GM18502 (cell line): ENCODE data around the gene ZNF611.
"Not testable (repeated sequence)": the region's sequence is repeated elsewhere in the genome, so short reads cannot be mapped to it uniquely, and the experiment has no call there.

ENCODE experiments used
- ATAC-seq: cut with Tn5 transposase; IDR thresholded peaks from one replicate; pipeline ENCODE4 v1.9.1; 2021; ENCODE audit warnings: mild to moderate bottlenecking; ENCODE audit not compliant: unreplicated experiment, poor library complexity

Gene ZNF611

DNA sequence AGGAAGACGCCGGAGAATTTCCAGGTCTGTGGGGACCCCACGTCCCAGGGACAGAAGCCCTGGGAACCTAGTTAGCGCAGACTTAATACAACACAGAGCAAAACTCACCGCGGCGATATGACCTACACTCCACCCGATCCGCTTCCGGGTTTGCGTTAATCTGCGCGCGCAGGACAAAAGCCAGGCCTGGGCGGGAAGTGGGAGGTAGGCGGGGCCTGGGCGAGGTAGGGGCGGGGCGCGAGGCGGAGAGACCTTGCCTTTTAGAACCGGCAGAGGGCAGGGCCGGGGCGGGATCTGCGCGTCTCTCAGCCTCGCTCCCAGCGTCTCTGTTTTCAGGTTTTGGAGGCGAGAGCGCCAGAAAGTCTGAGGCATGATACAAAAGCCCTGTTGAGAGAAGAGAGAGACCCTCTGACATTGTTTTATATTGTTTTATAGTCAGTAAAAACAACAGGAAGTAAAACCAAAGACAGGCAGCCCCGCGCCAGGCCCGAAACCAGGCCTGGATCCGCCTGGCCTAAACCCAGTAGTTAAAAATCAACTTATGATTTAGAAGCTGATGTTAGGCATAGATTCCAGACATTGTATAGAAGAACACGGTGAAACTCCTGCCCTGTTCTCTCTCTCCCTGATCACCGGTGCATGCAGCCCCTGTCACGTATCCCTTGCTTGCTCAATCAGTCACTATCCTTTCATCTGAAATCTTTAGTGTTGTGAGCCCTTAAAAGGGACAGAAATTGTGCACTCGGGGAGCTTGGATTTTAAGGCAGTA, at the start of gene ZNF611:
Gene ZNF611, minus strand, starts transcription at position 152 of the 769 bp plus-strand sequence. CDS start 19,150 bp downstream, outside the sequence.
- ATAC-seq: peak; percentile 96

DNA sequence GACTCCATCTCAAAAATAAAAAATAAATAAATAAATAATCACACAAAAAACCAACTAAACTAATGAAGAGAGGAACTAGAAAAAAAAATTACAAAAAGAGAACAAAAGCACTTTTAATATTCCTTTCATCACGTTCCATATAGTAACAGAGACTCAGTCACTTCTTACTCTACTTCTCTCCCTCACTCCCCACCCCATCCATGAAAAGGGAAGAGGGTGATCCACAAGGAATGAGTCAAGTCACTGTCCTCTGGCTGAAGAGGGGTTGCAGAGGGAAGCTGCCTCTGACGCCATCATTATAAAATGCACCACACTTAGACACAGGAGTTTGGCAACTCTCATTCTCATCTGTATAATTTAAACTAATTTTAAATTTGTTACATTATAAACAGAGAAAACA, 48.0 kb upstream of the ZNF611 start:
- ATAC-seq: not testable (repeated sequence)

DNA sequence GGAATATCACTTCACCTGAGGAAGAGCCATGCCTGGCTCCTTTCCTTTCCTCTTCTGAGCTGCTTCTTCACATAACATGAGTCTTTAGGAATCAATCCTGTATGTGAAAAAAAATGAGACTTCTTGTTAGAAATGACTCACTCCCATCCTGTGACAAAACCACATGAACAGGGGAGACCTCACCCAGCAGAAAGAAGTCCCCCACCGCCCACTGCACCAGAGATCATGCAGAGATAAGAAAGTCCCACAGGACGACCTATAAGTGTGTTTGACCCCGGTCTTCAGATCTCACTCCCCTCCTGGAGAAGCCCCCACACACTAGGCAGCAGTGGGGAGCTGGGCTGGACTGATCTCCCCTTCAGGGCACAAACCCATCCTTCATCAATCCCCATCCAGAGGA, 44.0 kb upstream of the ZNF611 start:
- ATAC-seq: no peak

DNA sequence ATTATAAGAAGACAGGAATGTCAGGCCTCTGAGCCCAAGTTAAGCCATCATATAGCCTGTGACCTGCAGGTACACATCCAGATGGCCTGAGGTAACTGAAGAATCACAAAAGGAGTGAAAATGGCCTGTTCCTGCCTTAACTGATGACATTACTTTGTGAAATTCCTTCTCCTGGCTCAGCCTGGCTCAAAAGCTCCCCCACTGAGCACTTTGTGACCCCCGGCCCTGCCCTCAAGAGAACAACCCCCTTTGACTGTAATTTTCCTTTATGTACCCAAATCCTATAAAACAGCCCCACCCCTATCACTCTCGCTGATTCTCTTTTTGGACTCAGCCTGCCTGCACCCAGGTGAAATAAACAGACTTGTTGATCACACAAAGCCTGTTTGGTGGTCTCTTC, 21.6 kb upstream of the ZNF611 start:
- not testable (repeated sequence) for ATAC-seq

DNA sequence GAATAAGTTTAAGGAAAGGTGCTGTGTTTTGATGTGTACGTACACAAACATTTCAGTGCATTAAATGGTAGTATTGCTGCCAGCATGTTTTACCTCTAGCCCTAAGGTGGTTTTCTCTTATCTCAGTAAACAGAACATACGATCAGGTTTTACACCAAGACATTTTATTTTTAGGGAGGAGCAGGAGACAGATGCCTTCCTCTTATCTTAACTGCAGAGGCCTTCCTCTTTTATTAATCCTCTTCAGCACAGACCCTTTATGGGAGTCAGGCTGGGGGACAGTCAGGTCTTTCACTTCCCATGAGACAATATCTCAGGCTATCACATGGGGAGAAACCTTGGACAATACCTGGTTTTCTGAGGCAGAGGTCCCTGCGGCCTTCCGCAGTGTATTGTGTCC, 14.9 kb upstream of the ZNF611 start:
- ATAC-seq: no peak

DNA sequence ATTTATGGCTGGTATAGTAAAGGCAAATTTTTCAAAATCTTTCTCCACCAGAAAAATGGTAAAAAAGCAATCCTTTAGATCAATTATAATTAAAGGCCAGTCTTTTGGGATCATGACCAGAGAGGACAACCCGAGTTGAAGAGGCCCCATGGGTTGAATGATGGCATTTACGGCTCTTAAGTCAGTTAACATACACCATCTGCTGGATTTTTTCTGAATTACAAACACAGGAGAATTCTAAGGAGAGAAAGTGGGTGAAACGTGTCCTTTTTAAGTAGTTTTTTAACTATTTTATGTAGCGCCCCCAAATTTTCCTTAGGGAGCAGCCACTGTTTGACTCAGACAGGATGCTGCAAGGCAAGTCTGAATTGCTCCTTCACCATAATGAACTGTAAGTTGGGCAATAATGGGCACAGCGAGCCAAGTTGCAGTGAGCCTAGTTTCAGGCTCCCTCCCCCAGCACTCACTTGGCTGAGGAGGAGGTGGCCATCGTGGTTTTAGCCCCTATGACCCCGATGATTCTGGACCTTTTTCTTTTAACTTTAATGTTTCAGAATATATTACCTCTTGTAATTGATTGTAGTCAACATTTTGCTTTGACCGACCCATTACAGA, 13.6 kb upstream of the ZNF611 start:
- no peak for ATAC-seq

DNA sequence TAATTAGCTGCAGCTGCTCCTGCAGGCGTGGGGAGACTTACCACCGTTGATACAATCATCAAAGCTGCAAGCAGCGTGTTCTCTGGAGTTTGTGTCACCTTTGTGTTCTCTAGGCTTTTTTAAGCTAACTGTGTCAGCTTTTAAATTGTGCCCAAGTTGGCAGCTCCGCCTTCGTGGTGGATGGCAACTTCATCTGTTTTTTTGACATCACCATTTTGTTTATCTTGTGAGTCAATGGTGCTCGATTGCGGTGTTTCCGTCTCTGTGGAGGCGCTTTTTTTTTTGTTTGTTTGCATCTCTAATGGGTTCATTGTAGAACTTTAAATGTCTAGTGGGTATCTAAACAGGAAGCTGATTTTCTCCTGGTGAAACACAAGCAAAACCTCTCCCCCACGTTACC, 11.1 kb upstream of the ZNF611 start:
- not testable (repeated sequence) for ATAC-seq

DNA sequence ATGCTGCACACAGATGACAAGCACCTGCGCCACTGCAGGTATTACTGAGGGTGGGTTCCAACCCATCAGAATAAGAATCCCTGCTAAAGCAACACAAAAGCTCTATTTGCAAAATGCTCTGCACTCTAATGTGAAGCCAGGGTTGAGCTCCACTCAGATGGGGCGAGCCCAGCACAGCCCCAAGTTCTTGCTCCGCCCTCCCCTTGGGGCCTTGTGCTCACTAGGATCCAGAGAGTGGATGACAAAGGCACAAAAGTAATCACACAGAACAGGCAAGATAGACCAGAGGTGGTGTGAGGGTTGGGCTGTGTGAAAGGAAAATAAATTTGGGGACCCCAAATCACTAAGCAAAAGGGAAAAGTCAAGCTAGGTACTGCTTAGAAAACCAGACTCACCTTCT, 8.2 kb upstream of the ZNF611 start:
- no peak for ATAC-seq

DNA sequence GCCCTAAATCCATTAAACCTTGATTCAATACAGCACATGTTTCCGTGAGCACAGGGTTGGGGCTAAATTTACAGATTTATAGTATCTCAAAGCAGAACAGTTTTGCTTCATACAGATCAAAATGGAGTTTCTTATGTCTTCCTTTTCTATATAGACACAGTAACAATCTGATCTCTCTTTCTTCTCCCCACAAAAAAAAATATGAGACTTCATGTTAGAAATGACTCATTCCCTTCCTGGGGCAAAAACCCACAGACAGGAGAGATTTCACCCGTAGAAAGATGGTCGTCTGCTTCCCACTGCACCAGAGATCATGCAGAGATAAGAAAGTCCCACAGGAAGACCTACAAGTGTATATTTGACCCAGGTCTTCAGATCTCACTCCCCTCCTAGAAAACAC, 7.7 kb upstream of the ZNF611 start:
- no peak for ATAC-seq

DNA sequence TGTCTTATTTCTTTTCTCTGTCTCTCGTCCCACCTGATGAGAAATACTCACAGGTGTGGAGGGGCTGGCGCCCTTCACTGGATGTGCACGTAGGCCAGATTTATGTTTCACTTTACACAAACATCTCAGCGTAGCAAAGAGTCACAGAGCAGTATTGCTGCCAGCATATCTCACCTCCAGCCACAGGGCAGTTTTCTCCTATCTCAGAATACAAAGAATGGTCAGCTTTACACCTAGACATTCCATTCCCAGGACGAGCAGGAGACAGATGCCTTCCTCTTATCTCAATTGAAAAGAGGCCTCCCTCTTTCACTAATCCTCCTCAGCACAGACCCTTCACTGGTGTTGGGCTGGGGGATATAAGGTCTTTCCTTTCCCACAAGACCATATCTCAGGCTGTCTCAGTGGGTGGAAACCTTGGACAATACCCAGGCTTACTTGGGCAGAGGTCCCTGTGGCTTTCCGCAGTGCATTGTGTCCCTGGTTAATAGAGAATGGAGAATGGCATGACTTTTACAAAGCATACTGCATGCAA, 7.2 kb upstream of the ZNF611 start:
- ATAC-seq: no peak

DNA sequence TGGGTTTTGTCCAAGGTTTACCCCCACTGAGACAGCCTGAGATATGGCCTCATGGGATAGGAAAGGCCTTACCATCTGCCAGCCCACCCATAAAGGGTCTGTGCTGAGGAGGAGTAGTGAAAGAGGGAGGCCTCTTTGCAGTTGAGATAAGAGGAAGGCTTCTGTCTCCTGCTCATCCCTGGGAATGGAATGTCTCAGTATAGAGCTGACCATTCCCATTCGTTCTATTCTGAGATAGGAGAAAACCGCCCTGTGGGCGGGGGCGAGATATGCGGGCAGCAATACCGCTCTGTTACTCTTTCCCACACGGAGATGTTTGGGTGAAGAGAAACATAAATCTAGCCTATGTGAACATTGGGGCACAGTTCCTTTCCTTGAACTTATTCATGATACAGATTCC, 6.5 kb upstream of the ZNF611 start:
- not testable (repeated sequence) for ATAC-seq

DNA sequence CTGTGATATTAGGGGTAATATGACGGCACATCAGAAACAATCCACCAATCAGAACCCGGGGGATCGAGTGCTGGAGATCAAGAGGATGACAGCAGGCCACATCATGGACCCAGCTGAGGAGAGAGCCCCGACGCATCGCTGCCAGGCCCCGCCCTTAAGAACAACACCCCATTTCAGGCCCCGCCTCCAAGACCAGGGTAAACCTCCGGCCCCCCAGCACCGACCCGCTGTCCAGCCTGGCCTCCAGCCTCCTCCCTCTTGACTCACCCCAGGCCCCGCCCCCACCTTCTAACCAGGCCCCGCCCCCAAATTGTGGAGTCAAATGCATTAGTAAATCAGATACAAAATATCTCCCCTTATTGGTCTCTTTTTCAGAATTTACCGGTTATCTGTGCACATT, 4.7 kb upstream of the ZNF611 start:
- no peak for ATAC-seq

DNA sequence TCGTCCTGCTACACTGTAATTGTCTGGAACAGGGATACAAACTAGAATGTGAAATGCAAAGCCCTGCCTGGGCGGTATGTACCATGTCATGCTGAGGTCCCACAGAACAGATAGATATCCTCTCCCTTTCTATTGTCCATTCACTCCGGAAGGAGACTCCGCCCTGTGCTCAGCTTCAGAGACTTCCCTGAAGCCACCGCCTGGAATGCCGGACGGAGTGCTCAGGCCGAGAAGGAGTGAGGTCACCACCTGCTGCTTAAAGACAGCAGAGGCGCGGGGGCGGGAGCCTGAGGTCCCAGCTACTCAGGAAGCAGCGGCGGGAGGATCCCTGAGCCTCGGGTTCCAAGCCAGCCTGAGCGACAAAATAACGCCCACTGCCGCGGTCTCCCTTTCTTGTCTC, 890 bp upstream of the ZNF611 start:
- ATAC-seq: no peak

DNA sequence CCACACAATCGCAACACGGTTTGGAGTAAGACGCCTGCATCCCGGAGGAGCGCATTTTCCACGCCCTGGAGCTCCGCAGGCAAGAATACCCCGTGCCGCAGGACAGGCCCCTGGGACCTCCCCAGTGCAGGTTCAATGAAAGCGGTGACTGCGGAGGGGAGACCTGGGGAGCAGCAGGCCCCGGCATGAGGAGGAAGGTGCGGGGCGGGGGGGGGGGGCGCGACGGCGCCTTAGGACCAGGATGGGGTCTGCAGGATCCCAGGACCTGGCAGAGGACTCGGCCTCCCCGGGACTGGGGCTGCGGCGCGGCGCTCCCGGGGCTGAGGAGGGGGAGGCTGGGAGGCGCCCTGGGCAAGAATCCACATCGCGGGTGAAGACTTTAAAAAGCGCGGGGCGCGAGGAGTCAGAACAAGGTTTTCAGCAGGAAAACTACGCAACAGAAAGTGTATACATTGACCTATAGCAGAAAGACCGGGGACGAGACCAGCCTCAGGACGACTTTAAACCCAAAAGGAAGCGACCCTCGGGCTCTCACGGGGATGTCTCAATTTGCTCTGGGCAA, 432 bp downstream of the ZNF611 start:
- peak; percentile 43 for ATAC-seq

DNA sequence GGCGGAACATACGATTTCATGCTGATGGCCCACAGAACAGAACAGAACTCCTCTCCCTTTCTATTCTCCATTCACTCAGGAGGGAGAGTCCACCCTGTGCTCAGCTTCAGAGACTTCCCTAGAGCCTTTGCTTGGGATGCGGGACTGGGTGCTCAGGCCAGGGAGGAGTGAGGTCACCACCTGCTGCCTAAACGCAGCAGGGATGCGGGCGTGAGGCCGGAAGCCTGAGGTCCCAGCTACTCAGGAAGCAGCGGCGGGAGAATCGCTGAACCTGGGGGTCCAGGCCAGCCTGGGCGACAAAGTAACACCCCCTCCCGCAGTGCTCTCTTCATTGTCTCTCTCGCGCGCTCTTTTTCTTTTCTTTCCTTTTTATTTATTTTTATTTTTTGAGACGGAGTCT, 8.8 kb downstream of the ZNF611 start:
- not testable (repeated sequence) for ATAC-seq

DNA sequence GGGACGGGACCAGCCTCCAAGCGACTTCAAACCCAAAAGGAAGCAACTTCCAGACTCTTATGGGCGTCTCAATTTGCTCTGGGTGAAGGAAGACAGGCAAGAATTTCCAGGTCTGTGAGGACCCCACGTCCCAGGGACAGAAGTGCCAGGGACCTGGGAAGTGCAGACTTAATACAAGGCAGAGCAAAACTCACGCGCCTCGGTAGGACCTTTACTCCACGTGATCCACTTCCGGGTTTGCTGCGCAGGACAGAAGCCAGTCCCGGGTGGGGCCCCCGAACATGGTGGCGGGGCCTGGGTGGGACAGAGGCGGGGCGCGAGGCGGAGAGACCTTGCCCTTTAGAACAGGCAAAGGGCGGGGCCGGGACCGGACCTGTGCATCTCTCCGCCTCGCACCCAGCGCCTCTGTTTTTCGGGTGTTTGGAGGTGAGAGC, 9.3 kb downstream of the ZNF611 start:
- no peak for ATAC-seq

DNA sequence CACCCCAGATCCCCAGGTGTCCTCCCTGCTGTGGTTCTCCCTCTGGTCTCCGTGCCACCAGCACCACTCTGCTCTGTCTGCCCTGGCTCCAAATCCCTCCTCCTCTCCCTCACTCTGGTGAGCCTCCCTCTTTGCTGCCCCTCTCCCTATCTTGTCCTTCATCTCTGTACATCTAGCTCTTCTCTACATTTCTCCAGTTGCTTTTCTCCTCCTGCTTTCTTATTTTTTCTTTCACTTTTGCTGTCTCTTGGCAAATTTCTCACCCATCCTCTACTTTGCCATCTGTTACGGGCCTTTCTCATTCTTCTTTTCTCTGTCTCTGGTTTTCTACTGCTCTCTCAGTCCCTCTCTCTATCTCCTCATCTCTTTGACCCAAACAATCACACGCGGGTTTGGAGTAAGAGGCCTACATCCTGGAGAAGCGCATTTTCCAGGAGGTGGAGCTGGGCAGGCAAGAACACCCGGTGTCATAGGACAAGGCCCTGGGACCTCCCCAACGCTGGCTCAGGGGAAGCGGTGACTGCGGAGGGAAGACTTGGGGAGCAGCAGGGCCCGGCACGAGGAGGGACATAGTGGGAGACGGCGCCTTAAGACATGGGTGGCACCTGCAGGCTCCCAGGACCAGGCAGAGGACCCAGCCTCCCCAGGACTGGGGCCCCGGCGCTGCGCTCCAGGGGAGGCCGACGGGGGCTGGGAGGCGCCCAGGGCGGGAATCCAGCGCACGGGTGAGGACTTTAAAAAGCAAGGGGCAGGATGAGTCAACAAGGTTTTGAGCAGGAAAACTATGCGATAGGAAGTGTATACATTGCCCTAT, 9.9 kb downstream of the ZNF611 start:
- no peak for ATAC-seq

DNA sequence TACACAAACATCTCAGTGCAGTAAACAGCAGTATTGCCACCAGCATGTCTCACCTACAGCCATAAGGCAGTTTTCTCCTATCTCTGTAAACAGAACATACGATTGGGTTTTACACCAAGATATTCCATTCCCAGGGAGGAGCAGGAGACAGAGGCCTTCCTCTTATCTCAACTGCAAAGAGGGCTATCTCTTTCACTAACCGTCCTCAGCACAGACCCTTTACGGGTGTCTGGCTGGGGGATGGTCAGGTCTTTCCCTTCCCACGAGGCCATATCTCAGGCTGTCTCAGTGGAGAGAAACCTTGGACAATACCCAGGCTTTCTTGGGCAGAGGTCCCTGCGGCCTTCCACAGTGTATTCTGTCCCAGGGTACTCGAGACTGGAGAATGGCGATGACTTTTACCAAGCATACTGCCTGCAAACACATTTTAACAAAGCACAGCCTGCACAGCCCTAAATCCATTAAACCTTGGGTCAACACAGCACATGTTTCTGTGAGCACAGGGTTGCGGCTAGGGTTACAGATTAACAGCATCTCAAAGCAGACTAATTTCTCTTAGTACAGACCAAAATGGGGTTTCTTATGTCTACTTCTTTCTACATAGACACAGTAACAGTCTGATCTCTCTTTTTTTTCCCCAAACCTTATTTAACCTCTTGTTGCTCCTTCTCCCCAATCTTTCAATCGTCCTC, 10.8 kb downstream of the ZNF611 start:
- ATAC-seq: not testable (repeated sequence)

DNA sequence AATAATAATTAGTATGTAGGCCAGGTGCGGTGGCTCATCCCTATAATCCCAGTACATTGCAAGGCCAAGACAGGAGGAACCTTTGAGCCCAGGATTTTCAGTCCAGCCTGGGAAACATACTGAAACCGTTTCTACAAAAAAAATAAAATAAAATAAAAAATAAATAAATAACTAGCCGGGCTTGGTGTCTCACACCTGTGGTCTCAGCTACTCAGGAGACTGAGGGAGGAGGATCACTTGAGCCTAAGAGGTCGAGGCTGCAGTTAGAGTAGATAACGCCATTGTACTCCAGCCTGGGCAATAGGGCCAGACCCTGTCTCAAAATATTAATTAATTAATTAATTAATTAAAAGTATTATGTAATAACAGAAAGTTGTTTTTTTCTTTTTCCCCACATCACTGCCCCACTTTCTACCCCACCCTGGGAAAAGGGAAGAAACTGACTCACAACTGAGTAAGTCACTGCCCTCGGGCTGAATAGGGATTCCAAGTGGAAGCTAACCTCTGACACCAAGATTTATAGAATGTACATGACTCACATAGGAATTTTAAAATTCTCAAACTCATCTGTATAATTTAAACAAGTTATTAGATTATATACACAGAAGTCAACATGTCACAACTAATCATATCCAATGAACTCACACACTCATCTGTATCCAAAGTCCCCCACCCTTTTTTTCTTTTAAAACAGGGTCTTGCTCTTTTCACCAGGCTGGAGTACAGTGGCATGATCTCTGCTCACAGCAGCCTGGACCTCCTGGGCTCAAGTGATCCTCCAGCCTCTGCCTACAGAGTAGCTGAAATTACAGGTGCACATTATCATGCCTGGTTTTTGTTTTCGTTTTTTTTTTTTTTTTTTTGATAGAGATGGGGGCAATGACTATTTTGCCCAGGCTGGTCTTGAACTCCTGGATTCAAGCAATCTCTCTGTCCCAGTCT, 12.5 kb downstream of the ZNF611 start:
- no peak for ATAC-seq
